ENCODE measurements around the gene EIF4A3.

EIF4A3 gene

DNA sequence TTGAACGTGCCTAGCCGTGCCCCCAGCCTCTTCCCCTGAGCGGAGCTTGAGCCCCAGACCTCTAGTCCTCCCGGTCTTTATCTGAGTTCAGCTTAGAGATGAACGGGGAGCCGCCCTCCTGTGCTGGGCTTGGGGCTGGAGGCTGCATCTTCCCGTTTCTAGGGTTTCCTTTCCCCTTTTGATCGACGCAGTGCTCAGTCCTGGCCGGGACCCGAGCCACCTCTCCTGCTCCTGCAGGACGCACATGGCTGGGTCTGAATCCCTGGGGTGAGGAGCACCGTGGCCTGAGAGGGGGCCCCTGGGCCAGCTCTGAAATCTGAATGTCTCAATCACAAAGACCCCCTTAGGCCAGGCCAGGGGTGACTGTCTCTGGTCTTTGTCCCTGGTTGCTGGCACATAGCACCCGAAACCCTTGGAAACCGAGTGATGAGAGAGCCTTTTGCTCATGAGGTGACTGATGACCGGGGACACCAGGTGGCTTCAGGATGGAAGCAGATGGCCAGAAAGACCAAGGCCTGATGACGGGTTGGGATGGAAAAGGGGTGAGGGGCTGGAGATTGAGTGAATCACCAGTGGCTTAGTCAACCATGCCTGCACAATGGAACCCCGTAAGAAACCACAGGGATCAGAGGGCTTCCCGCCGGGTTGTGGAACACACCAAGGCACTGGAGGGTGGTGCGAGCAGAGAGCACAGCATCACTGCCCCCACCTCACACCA lies 44.8 kb downstream of the EIF4A3 start:
- POLR2A ChIA-PET = interaction anchor here (0.6 to 2.8 kb wide), 34 partner anchors 8 to 305 kb away, joined by 3 to 51 read pairs (median 6); partner anchors contain the start of genes CBX8, EIF4A3, SGSH and SLC26A11
- TF ChIP-seq L3MBTL2 (conservative IDR thresholded peaks at IDR 0.05) (peak; percentile 59), LEF1 (IDR thresholded peaks at IDR 0.05; ENCODE audit: borderline replicate concordance) (no peak), TARDBP (IDR thresholded peaks at IDR 0.05) (no peak), CTBP1 (IDR thresholded peaks at IDR 0.05; ENCODE audit: borderline replicate concordance) (no peak), ARNT (IDR thresholded peaks at IDR 0.05) (no peak)
- CTCF ChIA-PET = interaction anchor here (0.5 to 2.0 kb wide), 33 partner anchors 10 to 1350 kb away, joined by 3 to 12 read pairs (median 4); no protein-coding TSS in a partner anchor
- DNase-seq (ENCODE audit: extremely low spot score) = peak; percentile 28

- peak; percentile 99 for DNase-seq (ENCODE audit: extremely low spot score)
- ChIA-PET POLR2A (interaction anchor here (0.6 to 2.8 kb wide), 38 partner anchors 9 to 374 kb away, joined by 3 to 51 read pairs (median 5); partner anchors contain the start of genes CBX8, EIF4A3, SGSH and SLC26A11), CTCF (interaction anchor here (0.5 to 2.0 kb wide), 35 partner anchors 9 to 1349 kb away, joined by 3 to 12 read pairs (median 4); no protein-coding TSS in a partner anchor)
- TF ChIP-seq BHLHE40 (IDR thresholded peaks at IDR 0.05; ENCODE audit: borderline replicate concordance) (no peak), HDGF (IDR thresholded peaks at IDR 0.05; ENCODE audit: borderline replicate concordance) (0 out of 2 replicates have a peak, but pooled peaks have one; percentile 63), ELF4 (IDR thresholded peaks at IDR 0.05) (no peak), SUZ12 (IDR thresholded peaks at IDR 0.05) (no peak), LEF1 (IDR thresholded peaks at IDR 0.05; ENCODE audit: borderline replicate concordance) (peak; percentile 91; the same call in 1 of the 2 replicates), TARDBP (IDR thresholded peaks at IDR 0.05) (no peak), SP1 (IDR thresholded peaks at IDR 0.05) (no peak), CTBP1 (IDR thresholded peaks at IDR 0.05; ENCODE audit: borderline replicate concordance) (no peak), FOXA1 (IDR thresholded peaks at IDR 0.05) (no peak), NFRKB (IDR thresholded peaks at IDR 0.05) (no peak), ARNT (IDR thresholded peaks at IDR 0.05) (peak; percentile 91), FOXM1 (IDR thresholded peaks at IDR 0.05; ENCODE audit: borderline replicate concordance) (peak; percentile 87), L3MBTL2 (conservative IDR thresholded peaks at IDR 0.05) (peak; percentile 47), ZNF384 (IDR thresholded peaks at IDR 0.05) (no peak), FOXK2 (IDR thresholded peaks at IDR 0.05) (no peak)
- TF ChIP-seq, protein P1, sequence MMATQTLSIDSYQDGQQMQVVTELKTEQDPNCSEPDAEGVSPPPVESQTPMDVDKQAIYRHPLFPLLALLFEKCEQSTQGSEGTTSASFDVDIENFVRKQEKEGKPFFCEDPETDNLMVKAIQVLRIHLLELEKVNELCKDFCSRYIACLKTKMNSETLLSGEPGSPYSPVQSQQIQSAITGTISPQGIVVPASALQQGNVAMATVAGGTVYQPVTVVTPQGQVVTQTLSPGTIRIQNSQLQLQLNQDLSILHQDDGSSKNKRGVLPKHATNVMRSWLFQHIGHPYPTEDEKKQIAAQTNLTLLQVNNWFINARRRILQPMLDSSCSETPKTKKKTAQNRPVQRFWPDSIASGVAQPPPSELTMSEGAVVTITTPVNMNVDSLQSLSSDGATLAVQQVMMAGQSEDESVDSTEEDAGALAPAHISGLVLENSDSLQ (IDR thresholded peaks at IDR 0.05) = no peak
Observed at GRCh38 chr17:80101011-80101945, 45.6 kb downstream of the EIF4A3 start, which contains the start of gene GAA. Gene GAA, plus strand, starts transcription at chr17:80101581. Its CDS starts 3,006 bp downstream, at chr17:80104587.

DNA sequence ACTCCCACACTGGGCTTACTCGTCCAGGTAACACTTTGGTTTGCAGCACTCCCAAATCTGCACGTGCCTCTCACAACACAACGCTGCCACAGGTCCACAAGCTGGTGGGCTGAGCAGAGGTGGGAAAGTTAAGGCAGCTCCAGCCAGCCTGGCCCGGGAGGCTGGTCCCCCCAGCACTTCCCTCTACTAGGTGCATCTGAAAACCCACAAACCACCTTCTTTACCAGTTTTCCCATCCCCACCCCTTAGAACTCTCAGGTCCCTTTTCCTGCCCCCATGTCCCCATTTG lies 46.9 kb downstream of the EIF4A3 start:
- TF ChIP-seq L3MBTL2 (conservative IDR thresholded peaks at IDR 0.05) = no peak
- no peak for TF ChIP-seq ARNT (IDR thresholded peaks at IDR 0.05)
- TF ChIP-seq FOXA1 (IDR thresholded peaks at IDR 0.05) = no peak
- TF ChIP-seq, protein P1 (IDR thresholded peaks at IDR 0.05) = no peak
- no peak for TF ChIP-seq FOXK2 (IDR thresholded peaks at IDR 0.05)
- POLR2A ChIA-PET = interaction anchor here (0.6 kb wide), 1 partner anchor 17 kb away, joined by 3 read pairs; no protein-coding TSS in a partner anchor
- no peak for DNase-seq (ENCODE audit: extremely low spot score)
- CTCF ChIA-PET = interaction anchor here (0.6 to 2.0 kb wide), 2 partner anchors 18 to 25 kb away, joined by 3 to 9 read pairs; no protein-coding TSS in a partner anchor

- ChIA-PET CTCF (no interaction called here), POLR2A (interaction anchor here (0.6 kb wide), 1 partner anchor 17 kb away, joined by 3 read pairs; no protein-coding TSS in a partner anchor)
- DNase-seq (ENCODE audit: extremely low spot score) = no peak
- TF ChIP-seq BHLHE40 (IDR thresholded peaks at IDR 0.05; ENCODE audit: borderline replicate concordance) (no peak), FOXM1 (IDR thresholded peaks at IDR 0.05; ENCODE audit: borderline replicate concordance) (no peak), ARNT (IDR thresholded peaks at IDR 0.05) (no peak), LEF1 (IDR thresholded peaks at IDR 0.05; ENCODE audit: borderline replicate concordance) (no peak), ELF4 (IDR thresholded peaks at IDR 0.05) (no peak), ZNF384 (IDR thresholded peaks at IDR 0.05) (no peak), CTBP1 (IDR thresholded peaks at IDR 0.05; ENCODE audit: borderline replicate concordance) (no peak), NFRKB (IDR thresholded peaks at IDR 0.05) (no peak), FOXA1 (IDR thresholded peaks at IDR 0.05) (no peak), SP1 (IDR thresholded peaks at IDR 0.05) (no peak), L3MBTL2 (conservative IDR thresholded peaks at IDR 0.05) (no peak)
Observed at GRCh38 chr17:80099291-80100034, 47.5 kb downstream of the EIF4A3 start.

GRCh38 chr17:80097844-80098691 lies 48.9 kb downstream of the EIF4A3 start:
- ChIA-PET POLR2A (no interaction called here), CTCF (no interaction called here)
- TF ChIP-seq FOXK2 (IDR thresholded peaks at IDR 0.05) (no peak), L3MBTL2 (conservative IDR thresholded peaks at IDR 0.05) (no peak), SUZ12 (IDR thresholded peaks at IDR 0.05) (no peak), ZNF384 (IDR thresholded peaks at IDR 0.05) (no peak), FOXA1 (IDR thresholded peaks at IDR 0.05) (no peak), HDGF (IDR thresholded peaks at IDR 0.05; ENCODE audit: borderline replicate concordance) (no peak), ARNT (IDR thresholded peaks at IDR 0.05) (no peak), SP1 (IDR thresholded peaks at IDR 0.05) (no peak)

More at GRCh38 chr17:80097844-80098691, 48.9 kb downstream of the EIF4A3 start:
- DNase-seq (ENCODE audit: extremely low spot score) = no peak
